Right renal cortex interstitium (tissue), 3 donors: ENCODE results near the gene DYDC2. TPM values are rescaled to one million over a fixed set of nuclear protein-coding genes. Genes with fewer than 3 reads are reported as not detected.
"Not testable (repeated sequence)": the region's sequence is repeated elsewhere in the genome, so short reads cannot be mapped to it uniquely, and the experiment has no call there.

Source experiments
- DNase-seq, 3 donors: peaks; one replicate each; pipeline ENCODE4 v3.0.0-alpha.2; 2013; ENCODE audit warnings: low read depth in 3 of 3, low spot score in 2 of 3
- polyA plus RNA-seq, 3 donors: library from polyadenylated mRNA; unstranded; fragments of 120-200 nt; gene quantifications; one replicate each; pipeline ENCODE4 v1.2.1, GENCODE V29; 2013; ENCODE audit not compliant: insufficient read length in 3 of 3

The DYDC2 gene
- 1 to 10 TPM; 2.4 to 4.0 (median 3.1) TPM for polyA plus RNA-seq

- peak; percentile 23 to 66 (median 57) for DNase-seq
Observed at GRCh38 chr10:80356563-80356988, at the start of gene DYDC2, which contains the start of gene DYDC1. TSS of gene DYDC2 (plus strand) at chr10:80356781. CDS start at chr10:80362444, 5,663 bp downstream. TSS of gene DYDC1 (minus strand) at chr10:80356755. CDS start at chr10:80352601, 4,154 bp downstream.

- DNase-seq = no peak
Observed at GRCh38 chr10:80313523-80313922, 43.1 kb upstream of the DYDC2 start.

- DNase-seq = no peak
Observed at GRCh38 chr10:80315391-80315790, 41.2 kb upstream of the DYDC2 start.

GRCh38 chr10:80318742-80319141 lies 37.8 kb upstream of the DYDC2 start:
- no peak for DNase-seq

GRCh38 chr10:80319318-80319717 lies 37.3 kb upstream of the DYDC2 start:
- DNase-seq = no peak

GRCh38 chr10:80319725-80320290 lies 36.8 kb upstream of the DYDC2 start:
- no peak for DNase-seq

- no peak for DNase-seq
Observed at GRCh38 chr10:80320377-80320776, 36.2 kb upstream of the DYDC2 start.

- DNase-seq = no peak
Observed at GRCh38 chr10:80321183-80321582, 35.4 kb upstream of the DYDC2 start.

- no peak for DNase-seq
Observed at GRCh38 chr10:80322158-80322557, 34.4 kb upstream of the DYDC2 start.

GRCh38 chr10:80322711-80323110 lies 33.9 kb upstream of the DYDC2 start:
- DNase-seq = no peak

- DNase-seq = no peak
Observed at GRCh38 chr10:80323311-80323710, 33.3 kb upstream of the DYDC2 start.

- DNase-seq = no peak
Observed at GRCh38 chr10:80324086-80324485, 32.5 kb upstream of the DYDC2 start.

GRCh38 chr10:80324891-80325364 lies 31.7 kb upstream of the DYDC2 start:
- no peak for DNase-seq

GRCh38 chr10:80333983-80334382 lies 22.6 kb upstream of the DYDC2 start:
- DNase-seq = no peak

GRCh38 chr10:80344276-80344675 lies 12.3 kb upstream of the DYDC2 start:
- DNase-seq = no peak

GRCh38 chr10:80344912-80345311 lies 11.7 kb upstream of the DYDC2 start:
- no peak for DNase-seq

- no peak for DNase-seq
Observed at GRCh38 chr10:80350251-80350650, 6.3 kb upstream of the DYDC2 start.

GRCh38 chr10:80351220-80351619 lies 5.4 kb upstream of the DYDC2 start:
- DNase-seq = no peak

GRCh38 chr10:80356989-80357850 lies 639 bp downstream of the DYDC2 start:
- peak; percentile 10 to 36 (median 32) for DNase-seq

GRCh38 chr10:80357851-80358125 lies 1.2 kb downstream of the DYDC2 start:
- no peak for DNase-seq

- not testable (repeated sequence) for DNase-seq
Observed at GRCh38 chr10:80358925-80359324, 2.3 kb downstream of the DYDC2 start.

- DNase-seq = no peak
Observed at GRCh38 chr10:80359644-80360043, 3.1 kb downstream of the DYDC2 start.
